Liver (tissue), 9 donors: ENCODE data around the gene SPRR4. TPM values are rescaled to one million over a fixed set of nuclear protein-coding genes. Genes with fewer than 3 reads are reported as not detected.

Source experiments
- DNase-seq: peaks from one replicate; pipeline ENCODE4 v3.0.0-alpha.2; 2017; ENCODE audit warnings: low spot score
- H3K27ac ChIP-seq, 2 donors: one replicate each; pipeline ENCODE4 v1.7.0; 2013; ENCODE audit warnings: inconsistent platforms in 2 of 2, low read length in 2 of 2, control low read depth in 1 of 2, low read depth in 1 of 2, mild to moderate bottlenecking in 1 of 2
- H3K27me3 ChIP-seq, 4 donors: one replicate each; pipeline versions ENCODE4 v1.6.1 to v1.7.0; 2013; ENCODE audit warnings: low read length in 3 of 4, inconsistent platforms in 1 of 4, mild to moderate bottlenecking in 1 of 4, moderate library complexity in 1 of 4; ENCODE audit not compliant: control insufficient read depth in 4 of 4, insufficient read depth in 4 of 4
- H3K36me3 ChIP-seq, 4 donors: one replicate each; pipeline versions ENCODE4 v1.6.1 to v1.7.0; 2013; ENCODE audit warnings: low read length in 3 of 4, mild to moderate bottlenecking in 3 of 4, low read depth in 1 of 4, moderate library complexity in 1 of 4; ENCODE audit not compliant: control insufficient read depth in 4 of 4, insufficient read depth in 3 of 4
- H3K4me1 ChIP-seq, 4 donors: one replicate each; pipeline versions ENCODE4 v1.6.1 to v1.7.0; 2013; ENCODE audit warnings: low read length in 3 of 4, mild to moderate bottlenecking in 3 of 4, moderate library complexity in 1 of 4; ENCODE audit not compliant: control insufficient read depth in 4 of 4, insufficient read depth in 4 of 4
- H3K4me3 ChIP-seq, 3 donors: one replicate each; pipeline versions ENCODE4 v1.6.1 to v1.7.0; 2013; ENCODE audit warnings: low read length in 3 of 3, control low read depth in 1 of 3, low read depth in 1 of 3, mild to moderate bottlenecking in 1 of 3
- H3K9ac ChIP-seq, 2 donors: one replicate each; pipeline ENCODE4 v1.7.0; 2013; ENCODE audit warnings: low read length in 2 of 2, mild to moderate bottlenecking in 2 of 2, moderate library complexity in 2 of 2, control low read depth in 1 of 2, low read depth in 1 of 2
- H3K9me3 ChIP-seq, 4 donors: one replicate each; pipeline versions ENCODE4 v1.6.1 to v1.7.0; 2013; ENCODE audit warnings: low read length in 3 of 4; ENCODE audit not compliant: control insufficient read depth in 4 of 4
- EGR1 ChIP-seq, 2 donors: IDR thresholded peaks; 2 replicates each; pipeline ENCODE4 v1.6.1; 2016 to 2018; ENCODE audit warnings: antibody characterized with exemption in 2 of 2, low read depth in 2 of 2
- FOXA1 ChIP-seq: IDR thresholded peaks from 2 replicates; pipeline ENCODE4 v1.6.1; 2016; ENCODE audit warnings: antibody characterized with exemption
- FOXA2 ChIP-seq: IDR thresholded peaks from 2 replicates; pipeline ENCODE4 v1.6.1; 2016; ENCODE audit warnings: antibody characterized with exemption
- GABPA ChIP-seq, 2 donors: IDR thresholded peaks in 1 of 2; conservative IDR thresholded peaks in 1 of 2; 2 replicates each; pipeline ENCODE4 v1.6.1; 2016; ENCODE audit warnings: antibody characterized with exemption in 2 of 2, mild to moderate bottlenecking in 1 of 2, moderate library complexity in 1 of 2
- HNF4A ChIP-seq, 2 donors: conservative IDR thresholded peaks; 2 replicates each; pipeline ENCODE4 v1.6.1; 2016; ENCODE audit warnings: antibody characterized with exemption in 2 of 2, mild to moderate bottlenecking in 2 of 2
- HNF4G ChIP-seq: IDR thresholded peaks from 2 replicates; pipeline ENCODE4 v1.6.1; 2016; ENCODE audit warnings: antibody characterized with exemption
- JUND ChIP-seq, 2 donors: IDR thresholded peaks; 2 replicates each; pipeline ENCODE4 v1.6.1; 2016; ENCODE audit warnings: antibody characterized with exemption in 2 of 2
- NR2F2 ChIP-seq: IDR thresholded peaks from 2 replicates; pipeline ENCODE4 v1.6.1; 2016; ENCODE audit warnings: antibody characterized with exemption
- RAD21 ChIP-seq, 2 donors: IDR thresholded peaks; 2 replicates each; pipeline ENCODE4 v1.6.1; 2016; ENCODE audit warnings: antibody characterized with exemption in 2 of 2, mild to moderate bottlenecking in 2 of 2
- RXRA ChIP-seq, 2 donors: IDR thresholded peaks; 2 replicates each; pipeline ENCODE4 v1.6.1; 2017 to 2018; ENCODE audit warnings: antibody characterized with exemption in 2 of 2, mild to moderate bottlenecking in 1 of 2
- SP1 ChIP-seq: IDR thresholded peaks from 2 replicates; pipeline ENCODE4 v1.6.1; 2018; ENCODE audit warnings: antibody characterized with exemption, mild to moderate bottlenecking
- TAF1 ChIP-seq: conservative IDR thresholded peaks from 2 replicates; pipeline ENCODE4 v1.6.1; 2016; ENCODE audit warnings: antibody characterized with exemption, mild to moderate bottlenecking
- WGBS: extraction: QIAGEN DNeasy Blood & Tissue Kit; methylation state at CpG from one replicate; pipeline ENCODE4 v1.1.7; 2013; 5-methylcytosine and 5-hydroxymethylcytosine counted together
- polyA plus RNA-seq, 2 donors: library from polyadenylated mRNA; stranded (reverse) in 1 of 2; unstranded in 1 of 2; fragments of 200-250 nt in 1 of 2; fragments of >200 nt in 1 of 2; fragmentation: Nextera tagmentation in 1 of 2; extraction: Ambion mirVana in 1 of 2; gene quantifications; one replicate each; pipeline versions ENCODE4 v1.2.1 to v1.2.3, GENCODE V29; 2013 to 2015
- total RNA-seq, 2 donors: library from RNA; depleted of rRNA; stranded (reverse); fragments of >200 nt; gene quantifications; one replicate each; pipeline ENCODE4 v1.2.3, GENCODE V29; 2014
- TF ChIP-seq, protein P1 (sequence below): IDR thresholded peaks from 2 replicates; pipeline ENCODE4 v1.6.1; 2016; ENCODE audit warnings: antibody characterized with exemption
- TF ChIP-seq, protein P2 (sequence below): IDR thresholded peaks from 2 replicates; pipeline ENCODE4 v1.6.1; 2016; ENCODE audit warnings: antibody characterized with exemption, mild to moderate bottlenecking
- TF ChIP-seq, protein P3 (sequence below): IDR thresholded peaks from 2 replicates; pipeline ENCODE4 v1.6.1; 2016; ENCODE audit warnings: antibody characterized with exemption
- TF ChIP-seq, protein P4 (sequence below): fragments of 150-350 bp; IDR thresholded peaks from 2 replicates; pipeline ENCODE4 v1.5.1; 2017; ENCODE audit warnings: improper control_type of control experiment, low read depth, low read length; ENCODE audit not compliant: missing input control
- TF ChIP-seq, protein P5 (sequence below): IDR thresholded peaks from 2 replicates; pipeline ENCODE4 v1.6.1; 2016; ENCODE audit warnings: antibody characterized with exemption
- donor health status: healthy.
- donor health status: healthy.
- donor health status: healthy.
- donor health status: healthy.
- donor health status: healthy.

The SPRR4 gene
- total and polyA plus RNA-seq, 4 donors, result not detected

DNA sequence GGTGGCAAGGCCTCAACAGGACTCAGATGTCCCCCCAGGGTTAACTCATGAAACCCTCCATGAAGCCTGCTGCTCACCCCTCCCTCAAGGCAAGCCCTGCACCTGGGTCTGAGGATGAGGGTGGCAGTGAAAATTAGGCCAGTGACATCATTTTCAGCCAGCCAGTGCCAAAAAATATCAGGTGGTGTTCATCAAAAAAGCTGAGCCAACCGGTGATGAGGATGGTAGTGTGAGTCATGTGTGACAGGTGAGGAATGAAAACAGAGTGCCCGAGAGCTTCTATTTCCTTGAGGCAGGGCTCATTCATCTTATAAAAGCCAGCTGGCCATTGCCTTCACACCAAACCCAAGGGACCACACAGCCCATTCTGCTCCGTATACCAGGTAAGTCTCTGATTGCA, 13.3 kb downstream of the SPRR4 start, which contains the start of gene SPRR1A:
Gene SPRR1A, plus strand, starts transcription at position 339 of the 400 bp plus-strand sequence. CDS start 1,150 bp downstream, outside the sequence.
- Histone ChIP-seq H3K4me1 (no peaks in the 10 kb centered on the region), H3K4me3 (no peak within 1 kb of the TSS), H3K27me3 (no peaks in the 10 kb centered on the region), H3K27ac (no peak within 1 kb of the TSS), H3K9me3 (no peaks in the 10 kb centered on the region), H3K9ac (no peak within 1 kb of the TSS), H3K36me3 (no peaks in the 10 kb centered on the region)
- WGBS, result 89% methylated on average over 3 of the region's 3 CpGs
- no peak for TF ChIP-seq RXRA (IDR thresholded peaks at IDR 0.05)
- TF ChIP-seq RAD21 (IDR thresholded peaks at IDR 0.05), result no peak
- no peak for TF ChIP-seq FOXA1
- no peak for TF ChIP-seq TAF1
- DNase-seq, result no peak

DNA sequence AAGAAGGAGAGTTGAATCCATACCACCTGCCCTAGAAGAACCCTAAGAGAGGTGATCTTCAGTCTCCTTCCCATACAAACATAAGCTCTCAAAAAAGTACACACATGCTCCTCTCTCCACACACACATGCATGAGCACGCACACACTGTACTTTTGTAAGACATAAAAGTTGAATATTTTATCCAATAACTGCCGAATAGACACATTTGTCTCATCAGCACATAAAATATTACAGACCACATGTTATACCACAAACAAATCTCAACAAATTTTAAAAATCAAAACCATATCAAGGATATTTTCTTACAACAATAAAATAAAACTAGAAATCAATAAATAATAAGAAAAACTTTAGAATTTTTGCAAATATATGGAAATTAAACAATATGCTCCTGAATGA, 16.1 kb downstream of the SPRR4 start:
- Histone ChIP-seq H3K4me1 (no peaks in the 10 kb centered on the region), H3K27ac (no peak overlapping the region), H3K9ac (no peak overlapping the region), H3K4me3 (no peak overlapping the region), H3K27me3 (no peaks in the 10 kb centered on the region), H3K36me3 (no peaks in the 10 kb centered on the region), H3K9me3 (no peaks in the 10 kb centered on the region)
- 84% methylated on average over 2 of the region's 2 CpGs for WGBS
- TF ChIP-seq NR2F2 (no peak), HNF4A (conservative IDR thresholded peaks at IDR 0.05) (no peak), TAF1 (no peak), FOXA1 (no peak), HNF4G (no peak), SP1 (no peak), FOXA2 (no peak)
- TF ChIP-seq, protein P1, sequence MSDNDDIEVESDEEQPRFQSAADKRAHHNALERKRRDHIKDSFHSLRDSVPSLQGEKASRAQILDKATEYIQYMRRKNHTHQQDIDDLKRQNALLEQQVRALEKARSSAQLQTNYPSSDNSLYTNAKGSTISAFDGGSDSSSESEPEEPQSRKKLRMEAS, result no peak
- TF ChIP-seq, protein P2, sequence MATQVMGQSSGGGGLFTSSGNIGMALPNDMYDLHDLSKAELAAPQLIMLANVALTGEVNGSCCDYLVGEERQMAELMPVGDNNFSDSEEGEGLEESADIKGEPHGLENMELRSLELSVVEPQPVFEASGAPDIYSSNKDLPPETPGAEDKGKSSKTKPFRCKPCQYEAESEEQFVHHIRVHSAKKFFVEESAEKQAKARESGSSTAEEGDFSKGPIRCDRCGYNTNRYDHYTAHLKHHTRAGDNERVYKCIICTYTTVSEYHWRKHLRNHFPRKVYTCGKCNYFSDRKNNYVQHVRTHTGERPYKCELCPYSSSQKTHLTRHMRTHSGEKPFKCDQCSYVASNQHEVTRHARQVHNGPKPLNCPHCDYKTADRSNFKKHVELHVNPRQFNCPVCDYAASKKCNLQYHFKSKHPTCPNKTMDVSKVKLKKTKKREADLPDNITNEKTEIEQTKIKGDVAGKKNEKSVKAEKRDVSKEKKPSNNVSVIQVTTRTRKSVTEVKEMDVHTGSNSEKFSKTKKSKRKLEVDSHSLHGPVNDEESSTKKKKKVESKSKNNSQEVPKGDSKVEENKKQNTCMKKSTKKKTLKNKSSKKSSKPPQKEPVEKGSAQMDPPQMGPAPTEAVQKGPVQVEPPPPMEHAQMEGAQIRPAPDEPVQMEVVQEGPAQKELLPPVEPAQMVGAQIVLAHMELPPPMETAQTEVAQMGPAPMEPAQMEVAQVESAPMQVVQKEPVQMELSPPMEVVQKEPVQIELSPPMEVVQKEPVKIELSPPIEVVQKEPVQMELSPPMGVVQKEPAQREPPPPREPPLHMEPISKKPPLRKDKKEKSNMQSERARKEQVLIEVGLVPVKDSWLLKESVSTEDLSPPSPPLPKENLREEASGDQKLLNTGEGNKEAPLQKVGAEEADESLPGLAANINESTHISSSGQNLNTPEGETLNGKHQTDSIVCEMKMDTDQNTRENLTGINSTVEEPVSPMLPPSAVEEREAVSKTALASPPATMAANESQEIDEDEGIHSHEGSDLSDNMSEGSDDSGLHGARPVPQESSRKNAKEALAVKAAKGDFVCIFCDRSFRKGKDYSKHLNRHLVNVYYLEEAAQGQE, result no peak
- TF ChIP-seq, protein P3, sequence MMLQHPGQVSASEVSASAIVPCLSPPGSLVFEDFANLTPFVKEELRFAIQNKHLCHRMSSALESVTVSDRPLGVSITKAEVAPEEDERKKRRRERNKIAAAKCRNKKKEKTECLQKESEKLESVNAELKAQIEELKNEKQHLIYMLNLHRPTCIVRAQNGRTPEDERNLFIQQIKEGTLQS, result no peak
- DNase-seq, result no peak

DNA sequence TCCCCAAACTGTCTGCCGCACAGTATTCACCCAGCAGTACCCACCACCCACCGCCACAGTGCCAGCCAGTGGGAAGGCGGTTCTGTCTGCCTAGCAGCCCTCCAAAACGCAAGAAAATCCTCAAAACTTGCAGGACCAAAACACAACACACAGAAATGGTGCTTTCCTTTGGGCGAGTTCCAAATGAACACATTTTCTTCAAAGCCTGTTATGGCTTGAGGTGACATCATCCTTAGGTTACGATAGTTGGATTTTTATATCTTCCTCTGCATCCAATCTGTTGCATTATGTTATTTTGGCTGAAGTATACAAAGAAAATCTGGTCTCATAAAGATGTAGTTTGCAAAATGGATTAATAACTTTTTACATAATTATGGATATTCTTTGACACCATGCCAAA, 22.7 kb downstream of the SPRR4 start:
- no peak overlapping the region for H3K27ac ChIP-seq
- no peaks in the 10 kb centered on the region for H3K4me1 ChIP-seq
- no peaks in the 10 kb centered on the region for H3K36me3 ChIP-seq
- 74% methylated on average over 6 of the region's 6 CpGs for WGBS
- H3K9me3 ChIP-seq, result no peaks in the 10 kb centered on the region
- DNase-seq, result no peak
- H3K9ac ChIP-seq, result no peak overlapping the region
- peaks cover 0 to 3% (median 0%) of the 10 kb centered on the region in 4 donors for H3K27me3 ChIP-seq
- H3K4me3 ChIP-seq, result no peak overlapping the region
- TF ChIP-seq HNF4A (conservative IDR thresholded peaks at IDR 0.05), result no peak
- TF ChIP-seq FOXA2, result no peak
- TF ChIP-seq SP1, result no peak
- TF ChIP-seq, protein P4, sequence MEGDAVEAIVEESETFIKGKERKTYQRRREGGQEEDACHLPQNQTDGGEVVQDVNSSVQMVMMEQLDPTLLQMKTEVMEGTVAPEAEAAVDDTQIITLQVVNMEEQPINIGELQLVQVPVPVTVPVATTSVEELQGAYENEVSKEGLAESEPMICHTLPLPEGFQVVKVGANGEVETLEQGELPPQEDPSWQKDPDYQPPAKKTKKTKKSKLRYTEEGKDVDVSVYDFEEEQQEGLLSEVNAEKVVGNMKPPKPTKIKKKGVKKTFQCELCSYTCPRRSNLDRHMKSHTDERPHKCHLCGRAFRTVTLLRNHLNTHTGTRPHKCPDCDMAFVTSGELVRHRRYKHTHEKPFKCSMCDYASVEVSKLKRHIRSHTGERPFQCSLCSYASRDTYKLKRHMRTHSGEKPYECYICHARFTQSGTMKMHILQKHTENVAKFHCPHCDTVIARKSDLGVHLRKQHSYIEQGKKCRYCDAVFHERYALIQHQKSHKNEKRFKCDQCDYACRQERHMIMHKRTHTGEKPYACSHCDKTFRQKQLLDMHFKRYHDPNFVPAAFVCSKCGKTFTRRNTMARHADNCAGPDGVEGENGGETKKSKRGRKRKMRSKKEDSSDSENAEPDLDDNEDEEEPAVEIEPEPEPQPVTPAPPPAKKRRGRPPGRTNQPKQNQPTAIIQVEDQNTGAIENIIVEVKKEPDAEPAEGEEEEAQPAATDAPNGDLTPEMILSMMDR, result no peak
- TF ChIP-seq, protein P3, result no peak
- TF ChIP-seq, protein P5, sequence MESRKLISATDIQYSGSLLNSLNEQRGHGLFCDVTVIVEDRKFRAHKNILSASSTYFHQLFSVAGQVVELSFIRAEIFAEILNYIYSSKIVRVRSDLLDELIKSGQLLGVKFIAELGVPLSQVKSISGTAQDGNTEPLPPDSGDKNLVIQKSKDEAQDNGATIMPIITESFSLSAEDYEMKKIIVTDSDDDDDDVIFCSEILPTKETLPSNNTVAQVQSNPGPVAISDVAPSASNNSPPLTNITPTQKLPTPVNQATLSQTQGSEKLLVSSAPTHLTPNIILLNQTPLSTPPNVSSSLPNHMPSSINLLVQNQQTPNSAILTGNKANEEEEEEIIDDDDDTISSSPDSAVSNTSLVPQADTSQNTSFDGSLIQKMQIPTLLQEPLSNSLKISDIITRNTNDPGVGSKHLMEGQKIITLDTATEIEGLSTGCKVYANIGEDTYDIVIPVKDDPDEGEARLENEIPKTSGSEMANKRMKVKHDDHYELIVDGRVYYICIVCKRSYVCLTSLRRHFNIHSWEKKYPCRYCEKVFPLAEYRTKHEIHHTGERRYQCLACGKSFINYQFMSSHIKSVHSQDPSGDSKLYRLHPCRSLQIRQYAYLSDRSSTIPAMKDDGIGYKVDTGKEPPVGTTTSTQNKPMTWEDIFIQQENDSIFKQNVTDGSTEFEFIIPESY, result no peak
- TF ChIP-seq RAD21 (IDR thresholded peaks at IDR 0.05), result no peak
- no peak for TF ChIP-seq JUND (IDR thresholded peaks at IDR 0.05)
- TF ChIP-seq, protein P1, result no peak
- TF ChIP-seq HNF4G, result no peak
- no peak for TF ChIP-seq TAF1
- no peak for TF ChIP-seq GABPA (IDR thresholded peaks at IDR 0.05 in 1 of 2, conservative IDR thresholded peaks at IDR 0.05 in 1 of 2)
- no peak for TF ChIP-seq RXRA (IDR thresholded peaks at IDR 0.05)
- no peak for TF ChIP-seq EGR1 (IDR thresholded peaks at IDR 0.05; ENCODE audit: low read depth in 2 of 2)
- TF ChIP-seq FOXA1, result no peak
